C1 segment of cervical spinal cord (tissue), 14 donors: ENCODE data around the gene MYADM.
"Not testable (repeated sequence)": the region's sequence is repeated elsewhere in the genome, so short reads cannot be mapped to it uniquely, and the experiment has no call there.

Experiments used
- DNase-seq, 14 donors: peaks; one replicate each; lab custom pipeline; 2025; lab: John Stamatoyannopoulos, UW

MYADM gene

DNA sequence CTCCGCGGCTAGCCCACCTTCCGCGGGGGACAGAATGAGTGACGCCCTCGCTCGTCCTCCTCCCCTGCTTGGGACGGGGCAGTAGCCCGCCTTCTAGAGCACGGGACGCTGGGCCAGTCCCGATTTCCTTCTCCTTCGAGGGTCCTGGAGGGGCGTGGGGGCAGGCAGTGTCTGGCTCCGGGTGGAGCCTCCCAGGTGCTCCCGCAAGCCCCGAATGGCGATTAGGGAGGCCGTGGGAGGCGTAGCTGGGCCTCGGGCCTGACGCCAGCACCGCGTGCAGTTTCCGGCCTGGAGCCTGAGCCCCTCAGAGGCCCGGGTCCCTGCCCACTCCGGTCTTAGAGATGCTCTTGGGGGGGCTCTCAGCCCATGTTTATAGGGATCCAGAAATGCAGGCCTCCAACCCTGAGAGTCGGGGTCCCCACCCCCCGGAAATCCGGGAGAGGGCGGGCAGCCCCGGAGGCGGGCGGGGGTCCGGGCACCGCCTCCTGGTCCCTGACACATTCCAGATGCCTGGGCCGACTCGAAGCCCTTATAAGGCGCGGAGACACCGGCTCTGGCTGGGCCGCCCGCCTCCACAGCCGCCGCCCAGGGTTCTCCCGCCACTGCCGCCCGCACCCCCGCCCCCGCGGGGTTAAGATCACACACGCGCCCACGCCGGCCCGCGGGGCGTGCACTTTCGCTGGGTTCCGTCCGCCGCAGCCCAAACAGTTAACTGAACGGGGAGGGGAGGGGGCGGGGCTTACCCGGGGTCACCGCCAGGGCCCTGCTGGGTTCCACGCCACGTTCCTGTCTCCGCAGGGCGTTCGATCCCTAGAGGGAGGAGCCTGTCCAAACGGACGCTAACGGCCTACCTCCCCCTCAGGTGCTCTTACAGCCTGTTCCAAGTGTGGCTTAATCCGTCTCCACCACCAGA, 1.5 kb downstream of the MYADM start:
- DNase-seq: peak in 12 of 14 donors; percentile 25 to 83 (median 50)

DNA sequence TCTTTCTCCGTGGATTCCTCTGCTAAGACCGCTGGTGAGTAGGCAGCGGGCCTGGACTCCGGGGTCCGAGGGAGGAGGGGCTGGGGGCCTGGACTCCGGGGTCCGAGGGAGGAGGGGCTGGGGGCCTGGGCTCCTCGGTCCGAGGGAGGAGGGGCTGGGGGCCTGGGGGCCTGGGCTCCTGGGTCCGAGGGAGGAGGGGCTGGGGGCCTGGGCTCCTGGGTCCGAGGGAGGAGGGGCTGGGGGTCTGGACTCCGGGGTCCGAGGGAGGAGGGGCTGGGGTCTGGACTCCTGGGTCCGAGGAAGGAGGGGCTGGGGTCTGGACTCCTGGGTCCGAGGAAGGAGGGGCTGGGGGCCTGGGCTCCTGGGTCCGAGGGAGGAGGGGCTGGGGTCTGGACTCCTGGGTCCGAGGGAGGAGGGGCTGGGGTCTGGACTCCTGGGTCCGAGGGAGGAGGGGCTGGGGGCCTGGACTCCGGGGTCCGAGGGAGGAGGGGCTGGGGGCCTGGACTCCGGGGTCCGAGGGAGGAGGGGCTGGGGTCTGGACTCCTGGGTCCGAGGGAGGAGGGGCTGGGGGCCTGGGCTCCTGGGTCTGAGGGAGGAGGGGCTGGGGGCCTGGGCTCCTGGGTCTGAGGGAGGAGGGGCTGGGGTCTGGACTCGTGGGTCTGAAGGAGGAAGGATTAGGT, 2.3 kb downstream of the MYADM start:
- not testable (repeated sequence) for DNase-seq

DNA sequence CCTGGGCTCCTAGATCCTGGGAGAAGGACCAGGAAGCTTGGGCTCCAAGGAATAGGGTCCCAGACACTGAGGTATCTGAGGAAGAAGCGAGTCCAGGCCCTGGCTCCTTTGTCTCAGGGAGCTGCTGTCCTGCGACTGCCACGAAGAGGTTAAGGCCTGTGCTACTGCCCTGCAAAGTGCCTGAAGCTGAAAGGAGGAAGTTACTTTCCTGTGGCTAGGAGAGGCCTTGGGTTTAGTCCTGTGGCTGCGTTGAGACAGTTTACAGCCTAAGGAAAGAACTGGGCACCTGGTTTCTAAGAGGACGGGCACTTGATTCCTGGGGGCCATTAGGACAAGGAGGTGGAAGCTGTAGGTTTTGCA, 2.8 kb downstream of the MYADM start:
- DNase-seq: peak in 2 of 14 donors; percentile 6 to 10

DNA sequence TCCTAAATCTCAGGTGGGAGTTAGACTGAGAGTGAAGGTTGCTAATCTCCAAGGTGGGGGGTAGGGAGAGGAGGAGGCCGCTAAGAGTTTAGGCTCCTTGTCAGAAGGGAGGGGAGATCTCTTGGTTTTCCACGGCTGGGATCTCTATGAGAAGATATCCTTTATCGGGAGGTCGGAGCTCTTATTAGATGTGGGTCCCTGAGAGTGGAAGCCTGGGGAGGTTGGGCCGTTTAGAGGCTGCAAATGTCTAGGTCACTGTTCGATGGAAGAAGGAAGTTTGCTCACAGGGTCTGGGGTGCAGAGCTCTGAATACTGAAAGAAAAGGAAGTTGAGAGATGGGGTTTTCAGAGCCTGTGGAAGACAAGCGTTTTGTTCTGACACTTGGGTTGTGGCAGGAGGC, 3.8 kb downstream of the MYADM start:
- DNase-seq: peak in 3 of 14 donors; percentile 2 to 4 (median 3)

DNA sequence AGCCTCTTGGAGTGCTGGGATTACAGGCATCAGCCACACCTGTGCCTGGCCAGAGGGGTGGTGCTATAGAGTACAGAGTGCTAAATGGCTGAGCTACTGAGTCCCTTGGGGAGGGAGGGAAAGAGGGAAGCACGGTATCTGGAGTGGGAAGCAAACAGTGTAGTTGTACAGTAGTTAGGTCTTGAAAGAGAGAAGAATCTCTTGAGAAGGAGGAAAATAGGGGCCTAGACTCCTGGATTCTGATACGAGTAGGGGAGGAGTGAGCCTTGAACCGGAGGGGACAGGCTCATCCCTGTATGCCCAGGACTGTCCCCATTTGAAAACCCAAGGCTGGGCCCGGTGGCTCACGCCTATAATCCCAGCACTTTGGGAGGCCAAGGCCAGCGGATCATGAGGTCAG, 5.1 kb downstream of the MYADM start:
- no peak for DNase-seq

DNA sequence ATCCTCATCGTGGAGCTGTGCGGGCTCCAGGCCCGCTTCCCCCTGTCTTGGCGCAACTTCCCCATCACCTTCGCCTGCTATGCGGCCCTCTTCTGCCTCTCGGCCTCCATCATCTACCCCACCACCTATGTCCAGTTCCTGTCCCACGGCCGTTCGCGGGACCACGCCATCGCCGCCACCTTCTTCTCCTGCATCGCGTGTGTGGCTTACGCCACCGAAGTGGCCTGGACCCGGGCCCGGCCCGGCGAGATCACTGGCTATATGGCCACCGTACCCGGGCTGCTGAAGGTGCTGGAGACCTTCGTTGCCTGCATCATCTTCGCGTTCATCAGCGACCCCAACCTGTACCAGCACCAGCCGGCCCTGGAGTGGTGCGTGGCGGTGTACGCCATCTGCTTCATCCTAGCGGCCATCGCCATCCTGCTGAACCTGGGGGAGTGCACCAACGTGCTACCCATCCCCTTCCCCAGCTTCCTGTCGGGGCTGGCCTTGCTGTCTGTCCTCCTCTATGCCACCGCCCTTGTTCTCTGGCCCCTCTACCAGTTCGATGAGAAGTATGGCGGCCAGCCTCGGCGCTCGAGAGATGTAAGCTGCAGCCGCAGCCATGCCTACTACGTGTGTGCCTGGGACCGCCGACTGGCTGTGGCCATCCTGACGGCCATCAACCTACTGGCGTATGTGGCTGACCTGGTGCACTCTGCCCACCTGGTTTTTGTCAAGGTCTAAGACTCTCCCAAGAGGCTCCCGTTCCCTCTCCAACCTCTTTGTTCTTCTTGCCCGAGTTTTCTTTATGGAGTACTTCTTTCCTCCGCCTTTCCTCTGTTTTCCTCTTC, 6.3 kb downstream of the MYADM start:
- no peak for DNase-seq

DNA sequence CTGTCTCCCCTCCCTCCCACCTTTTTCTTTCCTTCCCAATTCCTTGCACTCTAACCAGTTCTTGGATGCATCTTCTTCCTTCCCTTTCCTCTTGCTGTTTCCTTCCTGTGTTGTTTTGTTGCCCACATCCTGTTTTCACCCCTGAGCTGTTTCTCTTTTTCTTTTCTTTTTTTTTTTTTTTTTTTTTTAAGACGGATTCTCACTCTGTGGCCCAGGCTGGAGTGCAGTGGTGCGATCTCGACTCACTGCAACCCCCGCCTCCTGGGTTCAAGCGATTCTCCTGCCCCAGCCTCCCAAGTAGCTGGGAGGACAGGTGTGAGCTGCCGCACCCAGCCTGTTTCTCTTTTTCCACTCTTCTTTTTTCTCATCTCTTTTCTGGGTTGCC, 6.9 kb downstream of the MYADM start:
- DNase-seq: no peak

DNA sequence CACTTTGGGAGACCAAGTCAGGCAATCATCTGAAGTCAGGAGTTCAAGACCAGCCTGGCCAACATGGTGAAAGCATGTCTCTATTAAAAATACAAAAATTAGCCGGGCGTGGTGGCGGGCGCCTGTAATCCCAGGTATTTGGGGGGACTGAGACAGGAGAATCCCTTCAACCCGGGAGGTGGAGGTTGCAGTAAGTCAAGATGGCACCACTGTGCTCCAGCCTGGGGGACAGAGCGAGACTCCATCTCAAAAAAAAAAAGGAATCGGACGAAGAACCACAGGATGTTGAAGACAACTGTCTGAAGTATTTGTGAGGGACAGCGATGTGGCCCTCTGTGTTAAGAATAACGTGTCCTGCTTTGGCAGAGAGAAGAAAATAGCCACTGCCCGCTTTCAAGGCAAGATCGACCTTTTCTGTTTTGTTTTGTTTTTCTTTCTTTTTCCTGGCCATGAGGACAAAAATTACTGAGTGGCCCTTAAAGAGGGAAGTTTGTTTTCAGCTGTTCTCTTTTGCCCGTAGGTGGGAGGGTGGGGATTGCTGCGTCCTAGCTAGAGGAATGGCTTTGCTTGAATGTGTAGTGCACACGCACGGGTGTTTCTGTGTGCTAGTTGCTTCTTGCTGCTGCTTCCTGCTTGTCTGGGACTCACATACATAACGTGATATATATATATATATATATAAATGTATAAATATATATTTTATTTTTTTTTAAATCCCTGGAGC, 8.1 kb downstream of the MYADM start:
- DNase-seq: no peak

DNA sequence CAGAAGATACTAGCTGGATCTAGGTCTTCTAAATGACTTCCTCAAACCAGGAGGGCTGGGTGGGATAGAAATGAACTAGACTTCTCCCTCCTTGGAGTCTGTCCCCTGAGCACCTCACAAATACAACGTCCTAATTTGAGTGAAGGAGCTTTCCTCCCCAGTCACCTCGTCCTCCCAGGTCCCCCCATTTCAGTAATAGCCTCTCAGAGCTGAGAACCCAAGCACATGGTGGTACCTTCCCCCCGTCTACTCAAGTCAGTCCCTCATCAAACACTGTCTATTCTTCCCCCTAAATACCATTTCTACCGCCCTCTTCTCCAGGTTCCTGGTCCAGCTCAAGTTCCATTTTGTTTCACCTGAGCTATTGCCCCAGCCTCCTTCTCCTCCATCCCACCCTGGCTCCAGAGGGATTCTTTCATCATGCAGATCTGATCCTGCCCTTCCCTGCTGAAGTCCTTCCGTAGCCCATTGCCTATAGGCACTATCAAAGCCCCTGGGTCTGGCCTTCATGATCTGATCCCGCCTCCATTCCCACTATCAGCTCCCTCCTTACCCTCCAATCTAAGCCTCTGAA, 9.1 kb downstream of the MYADM start:
- no peak for DNase-seq

DNA sequence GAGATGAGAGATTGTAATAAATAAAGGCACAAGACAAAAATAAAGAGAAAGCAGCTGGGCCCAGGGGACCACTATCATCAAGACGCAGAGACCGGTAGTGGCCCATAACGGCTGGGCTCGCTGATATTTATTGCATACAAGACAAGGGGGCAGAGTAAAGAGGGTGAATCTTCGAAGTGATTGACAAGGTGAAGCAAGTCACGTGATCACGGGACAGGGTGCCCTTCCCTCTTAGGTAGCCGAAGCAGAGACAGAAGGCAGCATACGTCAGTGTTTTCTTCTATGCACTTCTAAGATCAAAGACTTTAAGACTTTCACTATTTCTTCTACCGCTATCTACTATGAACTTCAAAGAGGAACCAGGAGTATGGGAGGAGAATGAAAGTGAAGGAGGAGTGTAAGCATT, 9.7 kb downstream of the MYADM start:
- no peak for DNase-seq

DNA sequence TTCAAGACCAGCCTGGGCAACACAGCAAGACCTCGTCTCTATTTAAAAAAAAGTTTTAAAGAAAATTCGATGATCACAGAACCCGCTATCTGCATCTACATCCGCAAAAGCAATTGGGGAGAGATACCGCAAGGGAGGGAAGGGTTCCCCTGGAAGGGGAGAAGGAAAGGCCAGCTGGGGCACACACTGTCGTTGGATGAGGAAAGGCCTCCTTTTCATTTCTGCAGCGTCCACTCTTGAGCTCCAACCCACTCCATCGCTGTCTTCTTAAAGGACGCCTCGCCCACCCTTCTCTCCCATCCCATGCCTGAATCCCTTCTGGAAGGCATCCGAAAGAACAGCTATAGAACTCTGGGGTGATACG, 11.1 kb downstream of the MYADM start:
- no peak for DNase-seq

DNA sequence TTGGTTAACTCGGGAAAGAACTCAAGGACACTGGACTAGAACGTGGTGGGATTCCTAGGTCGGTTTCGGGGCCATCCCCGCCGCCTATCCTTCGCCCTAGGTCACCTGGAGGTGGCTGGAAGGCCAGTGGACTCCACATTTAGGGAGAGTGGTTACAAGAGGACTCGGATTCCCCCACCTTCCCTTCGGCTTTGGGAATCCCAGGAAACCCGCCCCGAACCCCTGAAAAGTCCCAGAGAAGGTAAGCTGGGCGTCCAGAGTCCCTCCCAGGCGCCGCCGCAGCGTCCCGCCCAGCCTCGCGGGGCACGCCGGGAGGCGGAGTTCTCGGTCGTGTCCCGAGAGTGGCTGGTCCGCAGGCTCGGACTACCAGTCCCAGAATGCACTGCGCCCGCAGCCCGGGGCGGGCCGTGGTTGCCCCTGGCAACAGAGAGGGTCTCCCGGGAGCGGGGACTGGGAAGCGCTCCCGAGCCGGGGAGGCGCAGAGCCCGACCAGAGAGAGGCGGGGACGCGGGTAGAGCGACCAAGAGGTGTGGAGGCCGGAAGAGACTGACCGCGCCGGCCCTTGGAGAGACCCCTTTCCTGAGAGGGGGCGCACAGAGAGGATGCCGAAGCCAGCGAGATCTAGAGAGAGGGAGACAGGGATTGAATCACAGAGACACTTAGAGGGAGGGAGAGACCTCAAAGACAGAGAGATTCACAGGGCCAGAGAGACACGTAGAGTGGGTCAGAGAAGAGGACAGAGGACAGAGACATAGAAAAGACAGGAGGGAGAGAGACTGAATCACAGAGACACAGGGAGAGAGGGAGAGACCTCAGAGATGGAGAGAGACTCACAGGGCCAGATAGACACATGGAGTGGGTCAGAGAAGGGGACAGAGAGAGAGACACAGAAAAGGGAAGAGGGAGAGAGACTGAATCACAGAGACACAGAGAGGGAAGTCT, 11.7 kb downstream of the MYADM start:
- peak in 13 of 14 donors; percentile 47 to 96 (median 83) for DNase-seq

DNA sequence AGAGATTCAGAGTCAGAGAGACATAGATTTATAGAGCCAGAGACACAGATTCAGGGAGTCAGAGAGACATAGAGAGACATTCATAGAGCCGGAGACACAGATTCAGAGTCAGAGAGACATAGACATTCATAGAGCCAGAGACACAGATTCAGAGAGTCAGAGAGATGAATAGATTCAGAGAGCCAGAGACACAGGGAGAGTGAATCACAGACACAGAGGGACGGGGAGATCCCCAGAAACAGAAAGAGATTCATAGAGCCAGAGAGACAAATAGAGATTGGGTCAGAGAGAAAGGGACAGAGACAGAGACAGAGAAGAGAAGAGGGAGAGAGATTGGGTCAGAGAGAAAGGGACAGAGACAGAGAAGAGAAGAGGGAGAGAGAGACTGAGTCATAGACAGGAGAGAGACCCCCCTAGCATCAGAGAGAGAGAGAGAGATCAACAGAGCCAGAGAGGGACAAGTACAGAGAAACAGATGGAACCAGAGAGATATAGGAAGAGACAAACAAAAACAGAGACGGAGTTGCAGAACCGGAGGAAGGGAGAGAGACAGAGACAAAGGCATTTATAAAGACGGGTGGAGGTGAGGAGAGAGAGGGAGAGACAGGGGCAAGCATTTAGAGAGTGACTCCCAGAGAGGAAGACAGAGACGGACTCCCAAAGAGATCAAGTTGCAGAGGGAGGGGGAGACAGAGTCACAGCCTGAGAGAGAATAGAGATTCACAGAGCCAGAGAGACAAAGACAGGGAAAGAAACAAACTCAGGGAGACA, 13.2 kb downstream of the MYADM start:
- DNase-seq: no peak

DNA sequence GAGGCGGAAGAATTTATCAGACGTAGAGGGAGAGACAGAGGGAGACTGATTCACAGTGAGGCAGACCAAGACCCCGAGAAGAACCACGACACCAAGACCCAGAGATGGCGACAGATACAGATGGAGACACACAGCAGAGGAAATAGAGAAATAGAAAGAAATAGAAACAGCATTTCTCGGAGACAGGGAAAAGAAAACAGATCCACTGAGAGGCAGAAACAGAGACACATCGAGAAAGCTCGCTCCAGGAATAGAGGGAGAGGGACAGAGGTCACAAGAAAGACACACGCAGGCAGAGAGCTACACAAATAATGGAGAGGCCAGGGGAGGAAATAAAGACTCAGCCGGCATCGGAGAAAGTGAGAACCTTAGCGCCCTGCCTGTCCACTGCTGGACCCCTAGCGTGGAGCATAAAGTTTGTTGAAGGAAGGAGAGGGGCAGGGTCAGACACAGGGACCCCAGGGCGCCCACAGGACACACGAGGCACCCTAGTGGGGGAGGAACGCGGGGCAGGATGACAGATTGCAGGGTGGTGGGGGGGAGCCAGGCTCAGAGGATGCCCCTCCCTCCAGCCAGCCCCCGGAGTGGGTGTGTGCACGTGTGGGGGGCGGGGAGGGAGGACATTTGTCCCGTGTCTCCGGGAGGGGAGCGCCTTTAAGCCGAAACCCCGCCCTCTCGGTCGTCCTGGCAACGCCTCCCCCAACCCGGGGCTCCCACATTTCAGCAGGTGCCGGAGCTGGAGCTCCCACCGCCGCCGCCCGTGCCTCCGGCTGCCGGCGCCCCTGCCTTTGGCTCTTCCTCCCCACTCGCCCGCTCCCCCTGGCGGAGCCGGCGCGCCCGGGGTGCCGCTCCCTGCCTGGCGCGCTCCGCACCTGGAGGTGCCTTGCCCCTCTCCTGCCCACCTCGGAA, 14.1 kb downstream of the MYADM start, which contains the start of gene PRKCG:
Gene PRKCG, plus strand, starts transcription at position 716 of the 909 bp plus-strand sequence. CDS start 298 bp downstream, outside the sequence.
- DNase-seq: peak in 2 of 14 donors; percentile 5

DNA sequence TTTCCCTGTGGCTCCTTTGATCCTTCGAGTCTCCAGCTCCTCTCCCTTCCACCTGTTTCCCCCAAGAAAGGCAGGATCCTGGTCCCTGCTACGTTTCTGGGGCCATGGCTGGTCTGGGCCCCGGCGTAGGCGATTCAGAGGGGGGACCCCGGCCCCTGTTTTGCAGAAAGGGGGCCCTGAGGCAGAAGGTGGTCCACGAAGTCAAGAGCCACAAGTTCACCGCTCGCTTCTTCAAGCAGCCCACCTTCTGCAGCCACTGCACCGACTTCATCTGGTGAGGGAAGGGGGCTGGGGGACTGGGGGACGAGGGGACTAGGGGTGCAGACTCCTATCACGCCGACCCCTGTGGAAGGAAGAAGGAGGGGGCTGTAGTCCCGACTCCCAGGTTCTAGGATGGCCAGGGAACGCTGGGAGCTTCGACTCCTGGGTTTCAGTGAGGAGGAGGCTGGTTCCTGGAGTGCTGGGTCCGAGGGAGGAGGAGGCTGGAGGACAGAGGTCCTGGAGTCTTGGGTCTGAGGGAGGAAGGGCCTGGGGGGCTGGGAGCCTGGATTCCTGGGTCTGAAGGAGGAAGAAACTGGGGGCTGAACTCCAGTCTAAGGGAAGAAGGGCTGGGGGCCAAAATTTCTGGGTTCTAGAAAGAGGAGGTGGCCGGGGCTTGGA, 14.8 kb downstream of the MYADM start:
- no peak for DNase-seq

DNA sequence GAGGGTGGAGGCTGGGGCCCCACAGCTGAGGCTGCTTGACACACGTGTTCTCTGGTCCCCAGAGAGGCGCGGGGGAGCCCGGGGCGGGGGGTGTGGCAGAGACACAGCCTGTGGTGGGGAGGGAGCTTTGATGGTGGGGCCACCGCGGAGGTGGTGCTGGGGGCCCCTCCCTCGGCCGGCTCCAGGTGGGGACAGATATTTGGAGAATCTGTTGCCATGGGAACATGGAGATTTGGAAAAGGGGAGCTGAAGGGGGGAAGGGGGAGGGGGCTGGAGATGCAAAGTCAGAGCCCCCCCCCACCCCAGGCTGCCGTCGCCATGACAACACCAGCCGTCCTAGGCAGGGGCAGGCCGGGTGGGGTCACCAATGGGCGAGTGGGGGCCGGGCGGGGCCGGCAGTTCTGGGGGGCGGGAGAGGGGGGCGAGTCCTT, 15.6 kb downstream of the MYADM start:
- DNase-seq: no peak

DNA sequence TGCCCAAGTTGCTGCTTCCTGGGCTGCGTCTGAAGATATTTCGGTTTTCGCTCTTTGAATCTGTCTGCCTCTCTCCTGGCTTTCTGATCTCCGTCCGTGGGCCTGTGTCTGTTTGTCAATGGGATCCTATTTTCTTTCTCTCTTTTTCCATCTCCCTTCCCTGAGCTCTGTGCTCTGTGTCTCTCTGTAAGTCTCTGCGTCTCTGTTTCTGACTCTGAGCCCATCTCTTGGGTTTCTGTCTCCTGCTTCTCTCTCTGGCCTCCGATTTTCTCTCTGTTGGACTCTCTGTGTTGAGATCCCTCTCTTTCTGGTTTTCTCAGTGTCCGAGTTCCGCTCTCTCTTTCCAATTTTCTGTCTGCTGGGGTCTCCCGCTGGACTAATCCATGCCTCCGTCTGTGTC, 16.1 kb downstream of the MYADM start:
- no peak for DNase-seq
